WI38 (cell line): ENCODE results near the gene CNNM2.
A peak's percentile ranks its signal among the peaks of the same experiment; 100 is the strongest.

Experiments
- H3K4me3 ChIP-seq: 2 replicates; pipeline ENCODE4 v1.5.1; 2011; ENCODE audit warnings: low read depth, mild to moderate bottlenecking, control low read depth, low read length
- CTCF ChIP-seq: IDR thresholded peaks from 2 replicates; pipeline ENCODE4 v1.5.1; 2012; ENCODE audit warnings: low read depth, mild to moderate bottlenecking, control low read depth, low read length

CNNM2 gene

GRCh38 chr10:102914781-102915180, 3.3 kb upstream of the CNNM2 start:
- TF ChIP-seq CTCF = no peak
- no peak overlapping the region for H3K4me3 ChIP-seq

GRCh38 chr10:102916173-102916572, 1.9 kb upstream of the CNNM2 start:
- TF ChIP-seq CTCF = no peak
- no peak overlapping the region for H3K4me3 ChIP-seq

DNA sequence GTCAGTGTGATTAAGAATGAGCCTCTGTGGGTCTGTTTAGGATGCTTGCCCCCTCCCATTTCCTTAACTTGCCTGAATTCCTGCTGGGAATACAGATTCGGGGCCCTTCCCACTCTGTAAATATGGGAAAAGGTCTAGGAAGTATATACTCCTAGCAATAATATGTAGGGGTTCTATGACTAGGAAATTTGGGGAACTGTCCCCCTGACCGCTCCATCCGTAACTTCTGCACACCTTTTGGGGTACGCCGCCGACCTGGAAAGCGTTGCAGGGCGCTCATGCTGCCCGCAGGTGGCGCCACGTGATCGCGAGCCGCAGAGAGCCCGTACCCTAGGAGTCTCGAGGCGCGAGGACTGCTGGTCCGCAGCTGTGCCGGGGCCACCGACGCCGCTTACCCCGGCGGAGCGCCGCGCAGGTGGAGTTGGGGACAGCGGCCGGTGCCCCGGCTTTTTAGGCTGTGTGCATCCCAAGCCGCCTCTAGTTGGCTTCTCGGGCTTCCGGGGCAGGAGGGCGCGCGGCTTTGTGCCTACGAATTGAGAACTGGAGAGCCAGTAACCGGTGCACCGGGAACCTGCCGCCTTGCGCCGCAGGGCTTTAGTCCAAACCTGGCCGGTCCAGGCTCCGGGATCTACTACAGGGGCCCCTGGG, 656 bp upstream of the CNNM2 start:
- peak; percentile 95 for TF ChIP-seq CTCF

DNA sequence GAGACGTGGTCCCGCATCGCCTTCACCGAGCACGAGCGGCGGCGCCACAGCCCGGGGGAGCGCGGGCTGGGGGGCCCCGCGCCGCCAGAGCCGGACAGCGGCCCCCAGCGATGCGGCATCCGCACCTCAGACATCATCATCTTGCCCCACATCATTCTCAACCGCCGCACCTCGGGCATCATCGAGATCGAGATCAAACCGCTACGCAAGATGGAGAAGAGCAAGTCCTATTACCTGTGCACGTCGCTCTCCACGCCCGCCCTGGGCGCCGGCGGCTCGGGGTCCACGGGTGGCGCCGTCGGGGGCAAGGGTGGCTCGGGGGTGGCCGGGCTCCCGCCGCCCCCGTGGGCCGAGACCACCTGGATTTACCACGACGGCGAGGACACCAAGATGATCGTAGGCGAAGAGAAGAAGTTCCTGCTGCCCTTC, 737 bp downstream of the CNNM2 start:
- H3K4me3 ChIP-seq = peak overlapping the region; percentile 88
- TF ChIP-seq CTCF = no peak

More for the DNA sequence above, 656 bp upstream of the CNNM2 start:
- peak overlapping the region; percentile 88 for H3K4me3 ChIP-seq

- TF ChIP-seq CTCF = no peak
- H3K4me3 ChIP-seq = peak overlapping the region; percentile 88
Observed at GRCh38 chr10:102919246-102919959, 1.3 kb downstream of the CNNM2 start.

DNA sequence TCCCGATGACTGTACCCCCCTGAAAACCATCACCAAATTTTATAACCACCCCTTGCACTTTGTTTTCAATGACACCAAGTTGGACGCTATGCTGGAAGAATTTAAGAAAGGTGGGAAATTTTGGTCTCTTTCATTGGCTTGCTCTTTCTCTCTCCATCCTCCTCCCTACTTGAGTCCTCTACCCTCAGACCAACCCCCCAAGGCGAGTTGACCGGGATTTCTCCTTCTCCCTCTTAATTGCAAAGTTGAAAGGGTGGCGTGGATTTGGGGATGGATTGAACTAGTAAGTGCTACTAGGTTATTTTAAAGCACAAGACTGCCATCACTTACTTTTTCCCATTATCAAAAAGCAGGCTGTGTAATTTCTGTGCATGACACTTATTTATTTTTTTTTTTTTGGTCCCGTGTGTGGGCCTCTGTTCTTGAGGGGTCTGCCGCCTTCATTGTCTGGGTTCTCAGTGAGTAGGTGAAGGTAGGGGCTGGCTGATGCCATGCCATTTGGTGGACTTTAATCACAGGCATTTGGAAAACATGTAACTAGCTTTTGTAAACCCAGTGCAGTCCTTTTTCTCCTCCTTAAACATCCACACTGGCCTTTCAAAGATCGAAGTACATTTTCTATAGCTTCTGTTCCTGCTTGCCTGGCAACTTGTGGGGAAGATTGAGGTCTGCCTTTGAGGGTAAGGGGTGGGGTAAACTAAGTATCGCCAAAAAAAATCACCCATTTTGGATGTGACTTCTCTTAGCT, 2.1 kb downstream of the CNNM2 start:
- no peak for TF ChIP-seq CTCF
- peak overlapping the region; percentile 88 for H3K4me3 ChIP-seq

- no peak for TF ChIP-seq CTCF
- H3K4me3 ChIP-seq = no peak overlapping the region
Observed at GRCh38 chr10:102923601-102924000, 5.5 kb downstream of the CNNM2 start.
